Panc1 (cell line): ENCODE measurements around the gene MC1R. TPM values are rescaled to one million over a fixed set of nuclear protein-coding genes. Genes with fewer than 3 reads are reported as not detected.

Experiments
- ATAC-seq: fragments of 200-7000 bp; cut with Tn5 transposase; 2 replicates; pipeline ENCODE4 v1.9.1; 2020; ENCODE audit warnings: mild to moderate bottlenecking, moderate library complexity
- BruUV-seq: library from RNA; stranded (reverse); fragments of 400-500 nt; replicated peaks from 2 replicates; lab custom pipeline; 2021; lab: Mats Ljungman, UMichigan
- CTCF ChIA-PET: fragments of 300-600 bp; sonication (Branson Sonifier 250); formaldehyde crosslinking; loops from one replicate; lab custom pipeline; 2022; ENCODE audit warnings: antibody characterized with exemption; lab: Charles Lee
- POLR2A ChIA-PET: fragments of 300-600 bp; sonication (Branson Sonifier 250); formaldehyde crosslinking; loops from one replicate; lab custom pipeline; 2022; ENCODE audit warnings: antibody characterized with exemption; lab: Charles Lee
- DNase-seq: peaks from one replicate; pipeline ENCODE4 v3.0.0-alpha.2; 2010; ENCODE audit warnings: low read depth, low spot score
- H3K27ac ChIP-seq: 2 replicates; pipeline ENCODE4 v1.5.1; 2011; ENCODE audit warnings: mild to moderate bottlenecking, low read length, inconsistent platforms
- H3K27me3 ChIP-seq: fragments of 200-500 bp; sonication (Bioruptor generic); 2 replicates; pipeline ENCODE4 v1.6.0; 2014; ENCODE audit warnings: low read length, inconsistent platforms; ENCODE audit not compliant: control insufficient read depth, insufficient read depth
- H3K36me3 ChIP-seq: fragments of 200-500 bp; sonication (Bioruptor generic); 2 replicates; pipeline ENCODE4 v1.5.1; 2014; ENCODE audit warnings: inconsistent platforms, mild to moderate bottlenecking, low read length, moderate library complexity; ENCODE audit not compliant: control insufficient read depth, insufficient read depth
- H3K4me1 ChIP-seq: 2 replicates; pipeline ENCODE4 v1.5.1; 2011; ENCODE audit warnings: inconsistent platforms, mild to moderate bottlenecking, low read length, moderate library complexity; ENCODE audit not compliant: control insufficient read depth, insufficient read depth
- H3K4me3 ChIP-seq, 2 experiments: 2 replicates each; pipeline ENCODE4 v1.5.1; 2011 to 2012; ENCODE audit warnings: low read depth in 2 of 2, low read length in 2 of 2, mild to moderate bottlenecking in 2 of 2, inconsistent platforms in 1 of 2, moderate library complexity in 1 of 2
- H3K9me3 ChIP-seq: fragments of 200-500 bp; sonication (Bioruptor generic); 2 replicates; pipeline ENCODE4 v1.5.1; 2014; ENCODE audit warnings: low read depth, mild to moderate bottlenecking, inconsistent platforms, low read length, moderate library complexity; ENCODE audit not compliant: control insufficient read depth, insufficient read depth
- POLR2AphosphoS5 ChIP-seq: IDR thresholded peaks from 2 replicates; pipeline ENCODE4 v1.6.1; 2012; ENCODE audit warnings: mild to moderate bottlenecking, low read depth, low read length, moderate library complexity
- REST ChIP-seq, 2 experiments: IDR thresholded peaks; 2 replicates each; pipeline ENCODE4 v1.6.1; 2011 to 2012; ENCODE audit warnings: low read depth in 2 of 2, control low read depth in 1 of 2, low read length in 1 of 2, mild to moderate bottlenecking in 1 of 2, moderate library complexity in 1 of 2; ENCODE audit not compliant: insufficient read depth in 1 of 2
- SIN3A ChIP-seq: IDR thresholded peaks from 2 replicates; pipeline ENCODE4 v1.6.1; 2012; ENCODE audit warnings: low read depth, mild to moderate bottlenecking, low read length, moderate library complexity, borderline replicate concordance; ENCODE audit not compliant: insufficient read depth
- TCF7L2 ChIP-seq: IDR thresholded peaks from 2 replicates; pipeline ENCODE4 v1.6.1; 2011; ENCODE audit warnings: mild to moderate bottlenecking, low read depth, low read length, inconsistent platforms
- in situ Hi-C: cut with HindIII; loops from 2 replicates; pipeline ENCODE4 v1.10.0; 2016; ENCODE audit warnings: low sequenced_read_pairs, low pct_unique_long_range_greater_than_20kb
- intact Hi-C: fragments of 100-400 bp; cut with micrococcal nuclease; formaldehyde crosslinking; loops from one replicate; pipeline ENCODE4 v1.10.0; 2022; ENCODE audit not compliant: unreplicated experiment
- total RNA-seq: library from RNA; stranded (reverse); gene quantifications from one replicate; pipeline ENCODE4 v1.2.1, GENCODE V29; 2021; ENCODE audit not compliant: unreplicated experiment
- TF ChIP-seq, protein P1 (sequence below): fragments of 450-650 bp; IDR thresholded peaks from 2 replicates; pipeline ENCODE4 v1.5.1; 2017; ENCODE audit warnings: mild to moderate bottlenecking

The MC1R gene
- total RNA-seq, 1 experiment from 2014 or later = 8.7 TPM

GRCh38 chr16:89936981-89937380 lies 18.3 kb downstream of the MC1R start:
- Histone ChIP-seq H3K9me3 (no peaks in the 10 kb centered on the region), H3K4me3 (no peak overlapping the region), H3K27me3 (no peaks in the 10 kb centered on the region), H3K36me3 (no peaks in the 10 kb centered on the region), H3K27ac (no peak overlapping the region), H3K4me1 (no peaks in the 10 kb centered on the region)
- BruUV-seq = no TSS peak
- in situ Hi-C loops = no loop called here
- intact Hi-C loops = no loop called here
- no peak for DNase-seq
- ChIA-PET CTCF (no interaction called here), POLR2A (no interaction called here)
- TF ChIP-seq REST (IDR thresholded peaks at IDR 0.05; ENCODE audit: insufficient read depth in 1 of 2, low read depth in 2 of 2, low read length in 1 of 2) (no peak), TCF7L2 (no peak), SIN3A (no peak), POLR2AphosphoS5 (no peak)
- TF ChIP-seq, protein P1, sequence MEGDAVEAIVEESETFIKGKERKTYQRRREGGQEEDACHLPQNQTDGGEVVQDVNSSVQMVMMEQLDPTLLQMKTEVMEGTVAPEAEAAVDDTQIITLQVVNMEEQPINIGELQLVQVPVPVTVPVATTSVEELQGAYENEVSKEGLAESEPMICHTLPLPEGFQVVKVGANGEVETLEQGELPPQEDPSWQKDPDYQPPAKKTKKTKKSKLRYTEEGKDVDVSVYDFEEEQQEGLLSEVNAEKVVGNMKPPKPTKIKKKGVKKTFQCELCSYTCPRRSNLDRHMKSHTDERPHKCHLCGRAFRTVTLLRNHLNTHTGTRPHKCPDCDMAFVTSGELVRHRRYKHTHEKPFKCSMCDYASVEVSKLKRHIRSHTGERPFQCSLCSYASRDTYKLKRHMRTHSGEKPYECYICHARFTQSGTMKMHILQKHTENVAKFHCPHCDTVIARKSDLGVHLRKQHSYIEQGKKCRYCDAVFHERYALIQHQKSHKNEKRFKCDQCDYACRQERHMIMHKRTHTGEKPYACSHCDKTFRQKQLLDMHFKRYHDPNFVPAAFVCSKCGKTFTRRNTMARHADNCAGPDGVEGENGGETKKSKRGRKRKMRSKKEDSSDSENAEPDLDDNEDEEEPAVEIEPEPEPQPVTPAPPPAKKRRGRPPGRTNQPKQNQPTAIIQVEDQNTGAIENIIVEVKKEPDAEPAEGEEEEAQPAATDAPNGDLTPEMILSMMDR = no peak
- no peak for ATAC-seq

- POLR2A ChIA-PET = no interaction called here
- H3K27ac ChIP-seq = no peak overlapping the region
- H3K4me1 ChIP-seq = no peaks in the 10 kb centered on the region
- H3K9me3 ChIP-seq = no peaks in the 10 kb centered on the region
- DNase-seq = no peak
- ATAC-seq = no peak
- no peaks in the 10 kb centered on the region for H3K36me3 ChIP-seq
- H3K4me3 ChIP-seq = no peak overlapping the region
- H3K27me3 ChIP-seq = no peaks in the 10 kb centered on the region
- no peak for TF ChIP-seq SIN3A
- TF ChIP-seq REST (IDR thresholded peaks at IDR 0.05; ENCODE audit: insufficient read depth in 1 of 2, low read depth in 2 of 2, low read length in 1 of 2) = no peak
- TF ChIP-seq, protein P1 = no peak
- TF ChIP-seq POLR2AphosphoS5 = no peak
- TF ChIP-seq TCF7L2 = no peak
- intact Hi-C loops = no loop called here
- BruUV-seq = no TSS peak
- CTCF ChIA-PET = interaction anchor here (0.6 kb wide), 1 partner anchor 28 kb away, joined by 4 read pairs; no protein-coding TSS in a partner anchor
- in situ Hi-C loops = no loop called here
Observed at GRCh38 chr16:89938175-89938885, 19.7 kb downstream of the MC1R start.
